ENCODE data around the gene LYSMD3.
"Not testable (repeated sequence)": the region's sequence is repeated elsewhere in the genome, so short reads cannot be mapped to it uniquely, and the experiment has no call there.

LYSMD3 gene

GRCh38 chr5:90529194-90529938 lies at the start of gene LYSMD3:
LYSMD3 (minus strand) TSS chr5:90529584; CDS start chr5:90525289, 4,295 bp downstream.
- Histone ChIP-seq H3K9me3 (ENCODE audit: severe bottlenecking) (no peaks in the 10 kb centered on the region), H3K4me1 (ENCODE audit: insufficient read depth, poor library complexity, severe bottlenecking) (peaks cover 12% of the 10 kb centered on the region), H3K36me3 (ENCODE audit: low read depth) (peaks cover 29% of the 10 kb centered on the region), H3K4me3 (ENCODE audit: severe bottlenecking) (peak within 1 kb of the TSS; percentile 72), H3K27me3 (ENCODE audit: insufficient read depth, poor library complexity, severe bottlenecking) (no peaks in the 10 kb centered on the region), H3K27ac (ENCODE audit: poor library complexity, severe bottlenecking) (peak within 1 kb of the TSS; percentile 57)
- no peak for TF ChIP-seq CTCF (IDR thresholded peaks at IDR 0.05; ENCODE audit: poor library complexity, severe bottlenecking)
- DNase-seq (ENCODE audit: low spot score) (peak; percentile 99), ATAC-seq (ENCODE audit: low read depth) (peak; percentile 87)

GRCh38 chr5:90576566-90576965 lies 47.2 kb upstream of the LYSMD3 start:
- not testable (repeated sequence) for ATAC-seq (ENCODE audit: low read depth); H3K4me3 ChIP-seq (ENCODE audit: severe bottlenecking)

GRCh38 chr5:90575712-90576111 lies 46.3 kb upstream of the LYSMD3 start:
- Histone ChIP-seq H3K4me1 (ENCODE audit: insufficient read depth, poor library complexity, severe bottlenecking) (no peaks in the 10 kb centered on the region), H3K27me3 (ENCODE audit: insufficient read depth, poor library complexity, severe bottlenecking) (peaks cover 9% of the 10 kb centered on the region), H3K9me3 (ENCODE audit: severe bottlenecking) (no peaks in the 10 kb centered on the region), H3K27ac (ENCODE audit: poor library complexity, severe bottlenecking) (no peak overlapping the region), H3K36me3 (ENCODE audit: low read depth) (no peaks in the 10 kb centered on the region), H3K4me3 (ENCODE audit: severe bottlenecking) (no peak overlapping the region)
- DNase-seq (ENCODE audit: low spot score), result no peak
- no peak for ATAC-seq (ENCODE audit: low read depth)
- no peak for TF ChIP-seq CTCF (IDR thresholded peaks at IDR 0.05; ENCODE audit: poor library complexity, severe bottlenecking)

More at GRCh38 chr5:90576566-90576965, 47.2 kb upstream of the LYSMD3 start:
- not testable (repeated sequence) for DNase-seq (ENCODE audit: low spot score); H3K27me3 ChIP-seq (ENCODE audit: insufficient read depth, poor library complexity, severe bottlenecking); H3K4me1 ChIP-seq (ENCODE audit: insufficient read depth, poor library complexity, severe bottlenecking); H3K36me3 ChIP-seq (ENCODE audit: low read depth); H3K27ac ChIP-seq (ENCODE audit: poor library complexity, severe bottlenecking); H3K9me3 ChIP-seq (ENCODE audit: severe bottlenecking)

- Histone ChIP-seq H3K27ac (ENCODE audit: poor library complexity, severe bottlenecking) (no peak overlapping the region), H3K4me3 (ENCODE audit: severe bottlenecking) (no peak overlapping the region), H3K36me3 (ENCODE audit: low read depth) (no peaks in the 10 kb centered on the region), H3K4me1 (ENCODE audit: insufficient read depth, poor library complexity, severe bottlenecking) (no peaks in the 10 kb centered on the region), H3K27me3 (ENCODE audit: insufficient read depth, poor library complexity, severe bottlenecking) (peaks cover 18% of the 10 kb centered on the region), H3K9me3 (ENCODE audit: severe bottlenecking) (no peaks in the 10 kb centered on the region)
- DNase-seq (ENCODE audit: low spot score) (no peak), ATAC-seq (ENCODE audit: low read depth) (no peak)
- no peak for TF ChIP-seq CTCF (IDR thresholded peaks at IDR 0.05; ENCODE audit: poor library complexity, severe bottlenecking)
These were observed 41.9 kb upstream of the LYSMD3 start for GRCh38 chr5:90571147-90571773.

GRCh38 chr5:90570034-90570433 lies 40.6 kb upstream of the LYSMD3 start:
- no peaks in the 10 kb centered on the region for H3K4me1 ChIP-seq (ENCODE audit: insufficient read depth, poor library complexity, severe bottlenecking)
- H3K36me3 ChIP-seq (ENCODE audit: low read depth), result no peaks in the 10 kb centered on the region
- ATAC-seq (ENCODE audit: low read depth) (no peak), DNase-seq (ENCODE audit: low spot score) (no peak)
- no peak overlapping the region for H3K27ac ChIP-seq (ENCODE audit: poor library complexity, severe bottlenecking)
- no peaks in the 10 kb centered on the region for H3K9me3 ChIP-seq (ENCODE audit: severe bottlenecking)
- H3K4me3 ChIP-seq (ENCODE audit: severe bottlenecking), result no peak overlapping the region
- peaks cover 18% of the 10 kb centered on the region for H3K27me3 ChIP-seq (ENCODE audit: insufficient read depth, poor library complexity, severe bottlenecking)
- no peak for TF ChIP-seq CTCF (IDR thresholded peaks at IDR 0.05; ENCODE audit: poor library complexity, severe bottlenecking)
